ENCODE measurements around the gene DMBX1.

GRCh38 chr1:46510341-46510997 lies 20.8 kb downstream of the DMBX1 start:
- TF ChIP-seq CTCF (IDR thresholded peaks at IDR 0.05): no peak
- TF ChIP-seq POLR2AphosphoS5 (IDR thresholded peaks at IDR 0.05): no peak
- TF ChIP-seq POLR2A (IDR thresholded peaks at IDR 0.05): no peak
